GM12878 (cell line): Measurements from ENCODE around the gene DMRT2.

Experiments used
- ATF7 ChIP-seq: fragments of 450-650 bp; IDR thresholded peaks from 2 replicates; pipeline ENCODE4 v1.6.1; 2016; ENCODE audit warnings: low read depth, mild to moderate bottlenecking
- BHLHE40 ChIP-seq, 2 experiments: fragments of 450-650 bp in 1 of 2; IDR thresholded peaks; 2 replicates each; pipeline ENCODE4 v1.6.1; 2011 to 2017; ENCODE audit warnings: low read depth in 2 of 2, borderline replicate concordance in 1 of 2, improper control_type of control experiment in 1 of 2, low read length in 1 of 2, mild to moderate bottlenecking in 1 of 2
- CREB1 ChIP-seq: IDR thresholded peaks from 2 replicates; pipeline ENCODE4 v1.6.1; 2012; ENCODE audit warnings: low read depth, mild to moderate bottlenecking, inconsistent platforms
- CREM ChIP-seq: IDR thresholded peaks from 2 replicates; pipeline ENCODE4 v1.6.1; 2014; ENCODE audit warnings: antibody characterized with exemption, low read depth
- EZH2 ChIP-seq: IDR thresholded peaks from 2 replicates; pipeline ENCODE4 v1.6.1; 2012; ENCODE audit warnings: low read depth, mild to moderate bottlenecking, control low read depth, inconsistent platforms, low read length, borderline replicate concordance; ENCODE audit not compliant: control insufficient read depth
- POLR2A ChIP-seq: IDR thresholded peaks from 2 replicates; pipeline ENCODE4 v1.6.1; 2011; ENCODE audit warnings: low read depth, mild to moderate bottlenecking, low read length
- RCOR1 ChIP-seq: conservative IDR thresholded peaks from 2 replicates; pipeline ENCODE4 v1.6.1; 2012; ENCODE audit warnings: low read depth, low read length, improper control_type of control experiment
- SRF ChIP-seq, 2 experiments: IDR thresholded peaks; 2 replicates each; pipeline ENCODE4 v1.6.1; 2011; ENCODE audit warnings: low read depth in 2 of 2, low read length in 2 of 2, mild to moderate bottlenecking in 1 of 2, moderate library complexity in 1 of 2
- SUPT20H ChIP-seq: IDR thresholded peaks from 2 replicates; pipeline ENCODE4 v1.6.1; 2011; ENCODE audit warnings: low read depth, mild to moderate bottlenecking, low read length, moderate library complexity, borderline replicate concordance; ENCODE audit not compliant: control insufficient read depth
- SUZ12 ChIP-seq: fragments of 200-600 bp; sonication (generic); IDR thresholded peaks from one replicate; pipeline ENCODE4 v1.6.1; 2018; ENCODE audit warnings: antibody characterized with exemption, mild to moderate bottlenecking; ENCODE audit not compliant: unreplicated experiment
- ZZZ3 ChIP-seq: IDR thresholded peaks from 2 replicates; pipeline ENCODE4 v1.6.1; 2011; ENCODE audit warnings: low read depth; ENCODE audit not compliant: control insufficient read depth, insufficient read length
- TF ChIP-seq, protein P1 (sequence below): IDR thresholded peaks from 2 replicates; pipeline ENCODE4 v1.6.1; 2012; ENCODE audit warnings: low read depth, low read length, improper control_type of control experiment
- TF ChIP-seq, protein P2 (sequence below), 3 experiments: IDR thresholded peaks in 2 of 3; conservative IDR thresholded peaks in 1 of 3; 2 replicates each; pipeline ENCODE4 v1.5.1; 2011; ENCODE audit warnings: low read depth in 3 of 3, low read length in 3 of 3, mild to moderate bottlenecking in 3 of 3, control low read depth in 2 of 3, moderate library complexity in 2 of 3, inconsistent platforms in 1 of 3, mixed read lengths in 1 of 3; ENCODE audit not compliant: control insufficient read depth in 2 of 3, insufficient read depth in 1 of 3; ENCODE audit errors: extremely low read depth in 1 of 3
- TF ChIP-seq, protein P3 (sequence below): fragments of 450-650 bp; IDR thresholded peaks from 2 replicates; pipeline ENCODE4 v1.6.1; 2017; ENCODE audit warnings: mild to moderate bottlenecking

DNA sequence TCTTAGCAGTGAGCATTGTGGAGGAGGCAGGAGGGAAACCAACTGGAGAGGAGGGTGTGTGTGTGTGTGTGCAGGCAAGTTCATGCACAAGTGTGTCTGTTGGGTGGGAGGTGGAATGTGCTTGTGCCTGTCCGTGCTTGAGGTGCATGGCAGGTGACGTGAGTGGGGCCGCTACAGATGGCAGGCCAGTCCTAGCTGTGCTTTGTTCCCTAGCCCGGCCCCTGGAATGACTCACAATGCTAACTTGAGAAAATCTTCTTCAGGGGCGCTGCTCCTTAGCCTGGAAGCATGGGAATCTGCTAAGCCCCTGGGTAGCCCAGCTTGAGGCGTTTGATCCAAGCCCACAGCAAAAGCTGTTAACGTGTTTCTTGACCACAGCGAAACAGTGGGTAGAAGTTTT lies 25.0 kb upstream of the DMRT2 start:
- TF ChIP-seq, protein P1, sequence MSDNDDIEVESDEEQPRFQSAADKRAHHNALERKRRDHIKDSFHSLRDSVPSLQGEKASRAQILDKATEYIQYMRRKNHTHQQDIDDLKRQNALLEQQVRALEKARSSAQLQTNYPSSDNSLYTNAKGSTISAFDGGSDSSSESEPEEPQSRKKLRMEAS = no peak
- no peak for TF ChIP-seq CREB1
- TF ChIP-seq, protein P2, sequence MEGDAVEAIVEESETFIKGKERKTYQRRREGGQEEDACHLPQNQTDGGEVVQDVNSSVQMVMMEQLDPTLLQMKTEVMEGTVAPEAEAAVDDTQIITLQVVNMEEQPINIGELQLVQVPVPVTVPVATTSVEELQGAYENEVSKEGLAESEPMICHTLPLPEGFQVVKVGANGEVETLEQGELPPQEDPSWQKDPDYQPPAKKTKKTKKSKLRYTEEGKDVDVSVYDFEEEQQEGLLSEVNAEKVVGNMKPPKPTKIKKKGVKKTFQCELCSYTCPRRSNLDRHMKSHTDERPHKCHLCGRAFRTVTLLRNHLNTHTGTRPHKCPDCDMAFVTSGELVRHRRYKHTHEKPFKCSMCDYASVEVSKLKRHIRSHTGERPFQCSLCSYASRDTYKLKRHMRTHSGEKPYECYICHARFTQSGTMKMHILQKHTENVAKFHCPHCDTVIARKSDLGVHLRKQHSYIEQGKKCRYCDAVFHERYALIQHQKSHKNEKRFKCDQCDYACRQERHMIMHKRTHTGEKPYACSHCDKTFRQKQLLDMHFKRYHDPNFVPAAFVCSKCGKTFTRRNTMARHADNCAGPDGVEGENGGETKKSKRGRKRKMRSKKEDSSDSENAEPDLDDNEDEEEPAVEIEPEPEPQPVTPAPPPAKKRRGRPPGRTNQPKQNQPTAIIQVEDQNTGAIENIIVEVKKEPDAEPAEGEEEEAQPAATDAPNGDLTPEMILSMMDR (IDR thresholded peaks at IDR 0.05 in 2 of 3, conservative IDR thresholded peaks at IDR 0.05 in 1 of 3; ENCODE audit: control insufficient read depth in 2 of 3, extremely low read depth in 1 of 3, insufficient read depth in 1 of 3, low read depth in 3 of 3, low read length in 3 of 3) = no peak
- no peak for TF ChIP-seq CREM
- TF ChIP-seq POLR2A = no peak
- no peak for TF ChIP-seq EZH2
- TF ChIP-seq, protein P3, sequence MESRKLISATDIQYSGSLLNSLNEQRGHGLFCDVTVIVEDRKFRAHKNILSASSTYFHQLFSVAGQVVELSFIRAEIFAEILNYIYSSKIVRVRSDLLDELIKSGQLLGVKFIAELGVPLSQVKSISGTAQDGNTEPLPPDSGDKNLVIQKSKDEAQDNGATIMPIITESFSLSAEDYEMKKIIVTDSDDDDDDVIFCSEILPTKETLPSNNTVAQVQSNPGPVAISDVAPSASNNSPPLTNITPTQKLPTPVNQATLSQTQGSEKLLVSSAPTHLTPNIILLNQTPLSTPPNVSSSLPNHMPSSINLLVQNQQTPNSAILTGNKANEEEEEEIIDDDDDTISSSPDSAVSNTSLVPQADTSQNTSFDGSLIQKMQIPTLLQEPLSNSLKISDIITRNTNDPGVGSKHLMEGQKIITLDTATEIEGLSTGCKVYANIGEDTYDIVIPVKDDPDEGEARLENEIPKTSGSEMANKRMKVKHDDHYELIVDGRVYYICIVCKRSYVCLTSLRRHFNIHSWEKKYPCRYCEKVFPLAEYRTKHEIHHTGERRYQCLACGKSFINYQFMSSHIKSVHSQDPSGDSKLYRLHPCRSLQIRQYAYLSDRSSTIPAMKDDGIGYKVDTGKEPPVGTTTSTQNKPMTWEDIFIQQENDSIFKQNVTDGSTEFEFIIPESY = no peak
- no peak for TF ChIP-seq SRF (IDR thresholded peaks at IDR 0.05; ENCODE audit: low read depth in 2 of 2, low read length in 2 of 2)
- no peak for TF ChIP-seq ZZZ3
- TF ChIP-seq SUZ12 = no peak
- TF ChIP-seq SUPT20H = no peak
- TF ChIP-seq RCOR1 = no peak
- no peak for TF ChIP-seq BHLHE40 (IDR thresholded peaks at IDR 0.05; ENCODE audit: borderline replicate concordance in 1 of 2, low read depth in 2 of 2, low read length in 1 of 2)
- no peak for TF ChIP-seq ATF7
